Uterus (tissue), 4 donors: ENCODE results near the gene EHD1. TPM values are rescaled to one million over a fixed set of nuclear protein-coding genes. Genes with fewer than 3 reads are reported as not detected.

Source experiments
- DNase-seq, 2 donors: peaks; one replicate each; pipeline ENCODE4 v3.0.0-alpha.2; 2019 to 2020
- H3K27ac ChIP-seq, 2 donors: fragments of 200-600 bp; sonication (generic); 1 replicate in 1 of 2; 2 replicates in 1 of 2; pipeline ENCODE4 v1.5.1; 2016 to 2018
- H3K27me3 ChIP-seq, 2 donors: fragments of 200-600 bp; sonication (generic); one replicate each; pipeline ENCODE4 v1.5.1; 2018 to 2019; ENCODE audit warnings: control low read depth in 1 of 2
- H3K36me3 ChIP-seq, 2 donors: fragments of 200-600 bp; sonication (generic); one replicate each; pipeline ENCODE4 v1.5.1; 2019; ENCODE audit warnings: control low read depth in 1 of 2
- H3K4me1 ChIP-seq, 2 donors: fragments of 200-600 bp; sonication (generic); one replicate each; pipeline ENCODE4 v1.5.1; 2018 to 2019; ENCODE audit warnings: control low read depth in 1 of 2
- H3K4me3 ChIP-seq, 2 donors: fragments of 200-600 bp; sonication (generic); 1 replicate in 1 of 2; 2 replicates in 1 of 2; pipeline ENCODE4 v1.5.1; 2018 to 2019; ENCODE audit warnings: mild to moderate bottlenecking in 1 of 2
- H3K9me3 ChIP-seq, 2 donors: fragments of 200-600 bp; sonication (generic); one replicate each; pipeline ENCODE4 v1.5.1; 2019; ENCODE audit warnings: control low read depth in 1 of 2
- CTCF ChIP-seq, 4 experiments: fragments of 200-600 bp in 2 of 4; fragments of 450-650 bp in 2 of 4; sonication (generic) in 2 of 4; IDR thresholded peaks; one replicate each; pipeline ENCODE4 v1.5.1; 2016 to 2019; ENCODE audit warnings: antibody characterized with exemption in 4 of 4, mild to moderate bottlenecking in 2 of 4, moderate library complexity in 1 of 4
- POLR2A ChIP-seq, 2 donors: fragments of 450-650 bp; IDR thresholded peaks; one replicate each; pipeline ENCODE4 v1.6.1; 2016; ENCODE audit warnings: antibody characterized with exemption in 2 of 2, mild to moderate bottlenecking in 1 of 2, moderate library complexity in 1 of 2
- intact Hi-C: fragments of 100-400 bp; cut with DNase I; formaldehyde crosslinking; loops from one replicate; pipeline ENCODE4 v1.15.1; 2023; ENCODE audit warnings: low total_unique reads
- total RNA-seq, 4 donors: library from RNA; depleted of rRNA in 3 of 4; stranded (reverse); fragments of >200 nt in 3 of 4; gene quantifications; one replicate each; pipeline versions ENCODE4 v1.1.0 to v1.2.4, GENCODE V29; 2014 to 2023
- donor health status: DM: yes; HTN: yes; CAD: no.

EHD1 gene
- total RNA-seq, 4 donors from 2014 or later: 3.5 to 78.7 (median 36.9) TPM

GRCh38 chr11:64881476-64881875, 3.1 kb upstream of the EHD1 start:
- Histone ChIP-seq H3K27ac (peak overlapping the region; percentile 64 to 81), H3K9me3 (no peaks in the 10 kb centered on the region), H3K4me1 (no peaks in the 10 kb centered on the region), H3K36me3 (no peaks in the 10 kb centered on the region), H3K4me3 (no peak overlapping the region), H3K27me3 (no peaks in the 10 kb centered on the region)
- no peak for DNase-seq
- TF ChIP-seq POLR2A (IDR thresholded peaks at IDR 0.05) (no peak), CTCF (IDR thresholded peaks at IDR 0.05) (no peak)
- intact Hi-C loops: no loop called here

- Histone ChIP-seq H3K27ac (peak overlapping the region; percentile 50 to 81), H3K9me3 (no peaks in the 10 kb centered on the region), H3K27me3 (no peaks in the 10 kb centered on the region), H3K4me1 (no peaks in the 10 kb centered on the region), H3K4me3 (no peak overlapping the region), H3K36me3 (no peaks in the 10 kb centered on the region)
- TF ChIP-seq CTCF (IDR thresholded peaks at IDR 0.05) (no peak), POLR2A (IDR thresholded peaks at IDR 0.05) (no peak)
- intact Hi-C loops: no loop called here
- no peak for DNase-seq
These were observed 2.0 kb upstream of the EHD1 start for GRCh38 chr11:64880240-64881001.

- H3K36me3 ChIP-seq: no peaks in the 10 kb centered on the region
- H3K27ac ChIP-seq: peak overlapping the region; percentile 81 to 90
- intact Hi-C loops: no loop called here
- peak overlapping the region; percentile 69 to 95 for H3K4me3 ChIP-seq
- H3K9me3 ChIP-seq: no peaks in the 10 kb centered on the region
- DNase-seq: no peak
- no peak for TF ChIP-seq CTCF (IDR thresholded peaks at IDR 0.05)
- TF ChIP-seq POLR2A (IDR thresholded peaks at IDR 0.05): no peak
- no peaks in the 10 kb centered on the region for H3K4me1 ChIP-seq
- H3K27me3 ChIP-seq: no peaks in the 10 kb centered on the region
These were observed 951 bp upstream of the EHD1 start for GRCh38 chr11:64879244-64879900.

GRCh38 chr11:64878223-64878493, 263 bp downstream of the EHD1 start:
- H3K9me3 ChIP-seq: no peaks in the 10 kb centered on the region
- no peak for DNase-seq

More at GRCh38 chr11:64878223-64878493, 263 bp downstream of the EHD1 start:
- Histone ChIP-seq H3K4me3 (peak overlapping the region; percentile 68 to 95), H3K36me3 (no peaks in the 10 kb centered on the region), H3K4me1 (no peaks in the 10 kb centered on the region), H3K27ac (peak overlapping the region; percentile 76 to 80), H3K27me3 (no peaks in the 10 kb centered on the region)
- intact Hi-C loops: no loop called here
- TF ChIP-seq POLR2A (IDR thresholded peaks at IDR 0.05) (no peak), CTCF (IDR thresholded peaks at IDR 0.05) (no peak)
